ENCODE measurements around the gene IFNA6. TPM values are rescaled to one million over a fixed set of nuclear protein-coding genes. Genes with fewer than 3 reads are reported as not detected.
"Not testable (repeated sequence)": the region's sequence is repeated elsewhere in the genome, so short reads cannot be mapped to it uniquely, and the experiment has no call there.

The IFNA6 gene
- not detected for polyA plus RNA-seq

GRCh38 chr9:21350787-21351186 lies at the start of gene IFNA6:
Gene IFNA6 (minus strand): TSS chr9:21350887. CDS start chr9:21350887, 0 bp downstream.
- no peaks in the 10 kb centered on the region for H3K9me3 ChIP-seq (ENCODE audit: control insufficient read depth in 2 of 2, insufficient read depth in 1 of 2, low read depth in 1 of 2, low read length in 1 of 2)
- no peak within 1 kb of the TSS for H3K4me3 ChIP-seq (ENCODE audit: low read depth in 1 of 2, low read length in 2 of 2)
- 81 to 91% methylated on average over 1 of the region's 1 CpG for WGBS, 2 donors
- no peaks in the 10 kb centered on the region for H3K4me1 ChIP-seq (ENCODE audit: control insufficient read depth in 2 of 2, insufficient read depth in 2 of 2, low read length in 1 of 2)
- no peaks in the 10 kb centered on the region for H3K36me3 ChIP-seq (ENCODE audit: control insufficient read depth in 2 of 2, insufficient read depth in 2 of 2, low read length in 1 of 2)
- no peaks in the 10 kb centered on the region for H3K27me3 ChIP-seq (ENCODE audit: control insufficient read depth in 1 of 2, insufficient read depth in 2 of 2, low read length in 2 of 2)
- H3K27ac ChIP-seq (ENCODE audit: low read depth in 2 of 2, low read length in 1 of 2), result no peak within 1 kb of the TSS

GRCh38 chr9:21399956-21400355 lies 49.3 kb upstream of the IFNA6 start:
- Histone ChIP-seq H3K36me3 (ENCODE audit: control insufficient read depth in 2 of 2, insufficient read depth in 2 of 2, low read length in 1 of 2) (no peaks in the 10 kb centered on the region), H3K9me3 (ENCODE audit: control insufficient read depth in 2 of 2, insufficient read depth in 1 of 2, low read depth in 1 of 2, low read length in 1 of 2) (no peaks in the 10 kb centered on the region), H3K4me3 (ENCODE audit: low read depth in 1 of 2, low read length in 2 of 2) (no peak overlapping the region), H3K4me1 (ENCODE audit: control insufficient read depth in 2 of 2, insufficient read depth in 2 of 2, low read length in 1 of 2) (no peaks in the 10 kb centered on the region), H3K27me3 (ENCODE audit: control insufficient read depth in 1 of 2, insufficient read depth in 2 of 2, low read length in 2 of 2) (no peaks in the 10 kb centered on the region), H3K27ac (ENCODE audit: low read depth in 2 of 2, low read length in 1 of 2) (no peak overlapping the region)
- WGBS, 2 donors, result 16 to 19% methylated on average over 3 of the region's 3 CpGs

GRCh38 chr9:21398955-21399489 lies 48.3 kb upstream of the IFNA6 start:
- Histone ChIP-seq H3K27ac (ENCODE audit: low read depth in 2 of 2, low read length in 1 of 2) (no peak overlapping the region), H3K4me1 (ENCODE audit: control insufficient read depth in 2 of 2, insufficient read depth in 2 of 2, low read length in 1 of 2) (no peaks in the 10 kb centered on the region), H3K4me3 (ENCODE audit: low read depth in 1 of 2, low read length in 2 of 2) (no peak overlapping the region), H3K36me3 (ENCODE audit: control insufficient read depth in 2 of 2, insufficient read depth in 2 of 2, low read length in 1 of 2) (no peaks in the 10 kb centered on the region), H3K27me3 (ENCODE audit: control insufficient read depth in 1 of 2, insufficient read depth in 2 of 2, low read length in 2 of 2) (no peaks in the 10 kb centered on the region), H3K9me3 (ENCODE audit: control insufficient read depth in 2 of 2, insufficient read depth in 1 of 2, low read depth in 1 of 2, low read length in 1 of 2) (no peaks in the 10 kb centered on the region)
- 88% methylated on average over 5 of the region's 5 CpGs for WGBS, 2 donors

DNA sequence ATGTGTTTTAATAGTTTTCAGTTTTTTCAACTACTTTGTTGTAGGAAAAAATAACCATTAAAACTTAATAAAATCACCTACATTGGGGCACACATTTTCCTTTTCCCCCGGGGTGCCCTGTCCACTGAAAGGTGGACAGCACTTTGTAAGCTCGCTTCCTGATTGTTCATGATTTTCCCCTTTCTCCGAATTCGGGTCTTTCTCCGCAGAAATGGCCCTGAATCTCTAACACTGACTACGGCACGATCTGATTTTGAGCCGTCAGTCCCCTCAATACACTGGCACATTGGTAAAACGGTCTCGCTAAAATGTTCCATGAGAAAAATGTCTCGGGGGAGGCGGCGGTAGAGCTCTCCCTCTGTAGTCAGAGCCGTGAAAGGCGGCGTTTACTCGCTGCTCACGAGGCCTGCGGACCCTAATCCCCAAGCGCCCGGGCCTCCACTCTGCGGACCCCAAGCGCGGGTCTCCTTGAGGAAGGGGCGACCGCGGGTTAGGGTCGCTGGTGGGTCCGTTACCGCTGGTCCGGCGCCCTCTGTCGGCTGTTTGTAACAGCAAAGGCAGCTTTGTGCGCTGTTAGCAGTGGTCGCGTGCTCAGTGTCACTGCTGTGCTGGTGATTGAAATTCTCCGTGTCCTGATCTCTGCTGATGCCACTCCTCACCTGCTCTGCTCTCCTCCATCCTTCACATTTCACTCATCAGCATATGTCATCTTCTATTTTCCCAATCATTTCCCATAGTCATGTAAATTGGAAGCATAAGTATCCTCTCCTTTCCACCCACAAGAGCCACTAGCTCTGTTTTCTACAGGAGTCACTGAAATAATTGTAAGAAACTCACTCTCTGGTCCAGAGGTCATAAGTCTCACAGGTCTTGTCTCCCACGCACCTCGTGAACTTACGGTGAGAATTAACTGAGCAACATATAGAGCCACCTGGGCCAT lies 45.4 kb upstream of the IFNA6 start:
- peaks cover 0 to 3% of the 10 kb centered on the region in 2 donors for H3K27me3 ChIP-seq (ENCODE audit: control insufficient read depth in 1 of 2, insufficient read depth in 2 of 2, low read length in 2 of 2)
- WGBS, 2 donors, result 8 to 11% methylated on average over 40 of the region's 40 CpGs

DNA sequence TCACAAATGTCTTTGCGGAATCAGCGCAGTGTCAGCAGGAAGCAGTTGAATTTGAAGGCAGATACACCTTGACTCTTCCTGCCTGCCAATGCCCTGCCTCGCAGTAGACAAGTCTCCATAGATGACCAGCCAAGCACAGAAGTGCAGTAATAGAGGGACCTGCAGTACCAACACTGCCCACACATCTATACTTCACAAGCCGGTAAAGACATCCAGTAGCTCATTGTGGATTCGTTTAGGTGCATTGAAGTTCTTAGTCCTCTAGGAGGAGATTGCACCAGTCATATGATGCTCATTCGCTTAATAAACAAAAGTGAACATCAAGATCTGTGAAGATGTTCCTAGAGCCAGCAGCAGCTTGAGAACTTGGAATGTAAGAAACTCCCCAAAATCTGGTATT lies 41.6 kb upstream of the IFNA6 start:
- WGBS, 2 donors, result 75 to 86% methylated on average over 6 of the region's 6 CpGs
- no peak overlapping the region for H3K4me3 ChIP-seq (ENCODE audit: low read depth in 1 of 2, low read length in 2 of 2)

More for the DNA sequence above, 45.4 kb upstream of the IFNA6 start:
- peak overlapping the region; percentile 42 to 67 for H3K4me3 ChIP-seq (ENCODE audit: low read depth in 1 of 2, low read length in 2 of 2)
- no peak overlapping the region for H3K27ac ChIP-seq (ENCODE audit: low read depth in 2 of 2, low read length in 1 of 2)
- H3K4me1 ChIP-seq (ENCODE audit: control insufficient read depth in 2 of 2, insufficient read depth in 2 of 2, low read length in 1 of 2), result no peaks in the 10 kb centered on the region
- no peaks in the 10 kb centered on the region for H3K36me3 ChIP-seq (ENCODE audit: control insufficient read depth in 2 of 2, insufficient read depth in 2 of 2, low read length in 1 of 2)
- H3K9me3 ChIP-seq (ENCODE audit: control insufficient read depth in 2 of 2, insufficient read depth in 1 of 2, low read depth in 1 of 2, low read length in 1 of 2), result no peaks in the 10 kb centered on the region

GRCh38 chr9:21385131-21385670 lies 34.5 kb upstream of the IFNA6 start, which contains the start of gene IFNA2:
Gene IFNA2 (minus strand): TSS chr9:21385398. CDS start chr9:21385329, 69 bp downstream.
- no peaks in the 10 kb centered on the region for H3K9me3 ChIP-seq (ENCODE audit: control insufficient read depth in 2 of 2, insufficient read depth in 1 of 2, low read depth in 1 of 2, low read length in 1 of 2)
- no peak within 1 kb of the TSS for H3K4me3 ChIP-seq (ENCODE audit: low read depth in 1 of 2, low read length in 2 of 2)
- no peaks in the 10 kb centered on the region for H3K4me1 ChIP-seq (ENCODE audit: control insufficient read depth in 2 of 2, insufficient read depth in 2 of 2, low read length in 1 of 2)
- no peaks in the 10 kb centered on the region for H3K27me3 ChIP-seq (ENCODE audit: control insufficient read depth in 1 of 2, insufficient read depth in 2 of 2, low read length in 2 of 2)
- H3K27ac ChIP-seq (ENCODE audit: low read depth in 2 of 2, low read length in 1 of 2), result no peak within 1 kb of the TSS
- H3K36me3 ChIP-seq (ENCODE audit: control insufficient read depth in 2 of 2, insufficient read depth in 2 of 2, low read length in 1 of 2), result no peaks in the 10 kb centered on the region
- WGBS, 2 donors, result 40 to 68% methylated on average over 1 of the region's 1 CpG

More for the DNA sequence above, 41.6 kb upstream of the IFNA6 start:
- H3K36me3 ChIP-seq (ENCODE audit: control insufficient read depth in 2 of 2, insufficient read depth in 2 of 2, low read length in 1 of 2), result no peaks in the 10 kb centered on the region
- no peaks in the 10 kb centered on the region for H3K9me3 ChIP-seq (ENCODE audit: control insufficient read depth in 2 of 2, insufficient read depth in 1 of 2, low read depth in 1 of 2, low read length in 1 of 2)
- peaks cover 2 to 3% of the 10 kb centered on the region in 2 donors for H3K27me3 ChIP-seq (ENCODE audit: control insufficient read depth in 1 of 2, insufficient read depth in 2 of 2, low read length in 2 of 2)
- H3K27ac ChIP-seq (ENCODE audit: low read depth in 2 of 2, low read length in 1 of 2), result no peak overlapping the region
- H3K4me1 ChIP-seq (ENCODE audit: control insufficient read depth in 2 of 2, insufficient read depth in 2 of 2, low read length in 1 of 2), result no peaks in the 10 kb centered on the region

DNA sequence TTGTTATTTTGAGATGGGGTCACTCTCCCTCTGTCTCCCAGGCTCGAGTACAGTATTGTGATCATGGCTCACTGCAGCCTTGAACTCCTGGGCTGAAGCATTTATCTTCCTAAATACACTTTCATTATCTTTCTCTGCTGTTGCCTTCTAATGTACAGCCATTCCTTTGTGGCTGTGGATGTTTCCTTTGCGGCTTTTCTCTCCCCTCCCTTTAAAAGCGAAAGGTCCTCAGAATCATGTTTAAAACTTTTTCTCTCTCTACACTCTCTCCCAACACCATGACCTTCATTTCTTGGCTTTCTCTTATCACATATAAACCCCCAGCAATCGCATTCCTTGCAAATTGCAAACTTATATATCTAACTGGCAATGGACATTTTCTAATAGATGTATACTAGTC lies 32.9 kb upstream of the IFNA6 start:
- H3K27ac ChIP-seq (ENCODE audit: low read depth in 2 of 2, low read length in 1 of 2), result no peak overlapping the region
- no peak overlapping the region for H3K4me3 ChIP-seq (ENCODE audit: low read depth in 1 of 2, low read length in 2 of 2)
- no peaks in the 10 kb centered on the region for H3K27me3 ChIP-seq (ENCODE audit: control insufficient read depth in 1 of 2, insufficient read depth in 2 of 2, low read length in 2 of 2)
- H3K4me1 ChIP-seq (ENCODE audit: control insufficient read depth in 2 of 2, insufficient read depth in 2 of 2, low read length in 1 of 2), result no peaks in the 10 kb centered on the region
- 58 to 65% methylated on average over 4 of the region's 4 CpGs for WGBS, 2 donors
- no peaks in the 10 kb centered on the region for H3K9me3 ChIP-seq (ENCODE audit: control insufficient read depth in 2 of 2, insufficient read depth in 1 of 2, low read depth in 1 of 2, low read length in 1 of 2)
- H3K36me3 ChIP-seq (ENCODE audit: control insufficient read depth in 2 of 2, insufficient read depth in 2 of 2, low read length in 1 of 2), result no peaks in the 10 kb centered on the region

DNA sequence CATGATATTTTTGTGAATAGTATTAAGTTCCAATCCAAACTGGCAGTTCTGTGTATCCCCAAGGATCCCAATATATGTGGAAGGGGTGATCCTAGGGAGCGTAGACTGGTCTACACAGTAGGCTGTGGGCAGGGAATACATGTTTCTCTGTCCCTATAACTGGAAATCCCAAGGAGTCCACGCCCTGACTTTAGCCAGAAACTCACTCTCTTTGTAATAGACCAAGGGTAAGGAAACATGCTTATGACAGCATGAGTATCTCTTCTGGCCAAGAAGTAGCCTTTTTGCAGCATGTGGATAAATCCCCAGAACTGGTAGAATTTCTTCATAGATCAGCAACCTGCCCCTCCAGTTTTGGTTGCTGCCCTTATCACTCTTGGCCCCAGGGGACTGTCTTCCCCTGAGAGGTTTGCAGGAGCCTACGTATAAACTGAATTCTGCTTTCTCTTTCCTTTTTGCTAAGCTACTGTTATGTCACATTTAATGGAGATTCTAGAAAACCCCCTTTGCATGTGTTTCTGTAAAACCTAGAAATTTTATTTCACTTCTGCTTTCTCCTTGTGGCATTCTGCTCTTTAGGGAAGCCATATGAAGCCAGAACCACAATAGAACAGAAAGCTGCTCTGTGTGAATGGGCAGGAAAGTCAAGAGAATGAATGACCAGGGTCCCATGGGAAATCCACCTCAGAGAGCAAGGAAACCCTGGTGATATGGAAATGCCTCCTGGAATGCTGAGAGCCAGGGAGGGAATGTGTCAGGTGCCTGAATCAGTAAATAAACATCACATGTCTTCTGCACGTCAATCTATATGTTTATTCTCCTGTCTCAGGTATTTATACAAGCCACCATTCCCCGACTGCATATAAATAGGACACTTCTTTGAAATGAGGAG lies 31.0 kb upstream of the IFNA6 start:
- Histone ChIP-seq H3K4me3 (ENCODE audit: low read depth in 1 of 2, low read length in 2 of 2) (no peak overlapping the region), H3K27ac (ENCODE audit: low read depth in 2 of 2, low read length in 1 of 2) (no peak overlapping the region), H3K9me3 (ENCODE audit: control insufficient read depth in 2 of 2, insufficient read depth in 1 of 2, low read depth in 1 of 2, low read length in 1 of 2) (no peaks in the 10 kb centered on the region), H3K27me3 (ENCODE audit: control insufficient read depth in 1 of 2, insufficient read depth in 2 of 2, low read length in 2 of 2) (no peaks in the 10 kb centered on the region), H3K36me3 (ENCODE audit: control insufficient read depth in 2 of 2, insufficient read depth in 2 of 2, low read length in 1 of 2) (no peaks in the 10 kb centered on the region), H3K4me1 (ENCODE audit: control insufficient read depth in 2 of 2, insufficient read depth in 2 of 2, low read length in 1 of 2) (no peaks in the 10 kb centered on the region)
- 50 to 62% methylated on average over 5 of the region's 5 CpGs for WGBS, 2 donors

DNA sequence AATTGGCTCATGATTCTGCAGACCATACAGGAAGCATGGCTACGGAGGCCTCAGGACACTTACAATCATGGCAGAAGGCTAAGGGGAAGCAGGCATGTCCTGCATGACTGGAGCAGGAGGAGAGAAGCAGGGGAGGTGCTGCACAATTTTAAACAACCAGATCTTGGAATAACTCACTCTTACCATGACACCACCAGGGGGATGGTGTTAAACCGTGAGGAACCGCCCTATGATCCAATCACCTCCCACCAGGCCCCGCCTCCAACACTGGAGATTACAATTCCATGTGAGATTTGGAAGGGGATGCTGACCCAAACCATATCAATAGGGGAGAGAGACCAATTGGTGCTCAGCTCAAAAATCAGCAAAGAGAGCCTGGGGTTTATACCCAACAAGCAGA lies 20.8 kb upstream of the IFNA6 start:
- WGBS, 2 donors, result 71 to 77% methylated on average over 4 of the region's 4 CpGs
- not testable (repeated sequence) for H3K4me3 ChIP-seq (ENCODE audit: low read depth in 1 of 2, low read length in 2 of 2); H3K36me3 ChIP-seq (ENCODE audit: control insufficient read depth in 2 of 2, insufficient read depth in 2 of 2, low read length in 1 of 2); H3K27me3 ChIP-seq (ENCODE audit: control insufficient read depth in 1 of 2, insufficient read depth in 2 of 2, low read length in 2 of 2); H3K9me3 ChIP-seq (ENCODE audit: control insufficient read depth in 2 of 2, insufficient read depth in 1 of 2, low read depth in 1 of 2, low read length in 1 of 2); H3K4me1 ChIP-seq (ENCODE audit: control insufficient read depth in 2 of 2, insufficient read depth in 2 of 2, low read length in 1 of 2); H3K27ac ChIP-seq (ENCODE audit: low read depth in 2 of 2, low read length in 1 of 2)
